PC-9 (cell line): Measurements from ENCODE around the gene ZNF700.

Experiments
- CTCF ChIP-seq: fragments of 200-600 bp; sonication (generic); conservative IDR thresholded peaks from 2 replicates; pipeline ENCODE4 v1.6.1; 2017; ENCODE audit warnings: mixed run types, antibody characterized with exemption, mild to moderate bottlenecking, moderate library complexity
- EZH2 ChIP-seq: fragments of 200-600 bp; sonication (generic); IDR thresholded peaks from 2 replicates; pipeline ENCODE4 v1.8.0; 2017; ENCODE audit warnings: antibody characterized with exemption, low read depth

- no peak for TF ChIP-seq CTCF
- TF ChIP-seq EZH2 = no peak
These were observed 2.3 kb downstream of the ZNF700 start for GRCh38 chr19:11927227-11927626.
